ENCODE data around the gene SIVA1.

Gene SIVA1, protein sequence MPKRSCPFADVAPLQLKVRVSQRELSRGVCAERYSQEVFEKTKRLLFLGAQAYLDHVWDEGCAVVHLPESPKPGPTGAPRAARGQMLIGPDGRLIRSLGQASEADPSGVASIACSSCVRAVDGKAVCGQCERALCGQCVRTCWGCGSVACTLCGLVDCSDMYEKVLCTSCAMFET

GRCh38 chr14:104752735-104753527 lies at the start of gene SIVA1:
Gene SIVA1, plus strand, starts transcription at chr14:104753147. Its CDS starts 55 bp downstream, at chr14:104753202.
- DNase-seq, result peak; percentile 98

DNA sequence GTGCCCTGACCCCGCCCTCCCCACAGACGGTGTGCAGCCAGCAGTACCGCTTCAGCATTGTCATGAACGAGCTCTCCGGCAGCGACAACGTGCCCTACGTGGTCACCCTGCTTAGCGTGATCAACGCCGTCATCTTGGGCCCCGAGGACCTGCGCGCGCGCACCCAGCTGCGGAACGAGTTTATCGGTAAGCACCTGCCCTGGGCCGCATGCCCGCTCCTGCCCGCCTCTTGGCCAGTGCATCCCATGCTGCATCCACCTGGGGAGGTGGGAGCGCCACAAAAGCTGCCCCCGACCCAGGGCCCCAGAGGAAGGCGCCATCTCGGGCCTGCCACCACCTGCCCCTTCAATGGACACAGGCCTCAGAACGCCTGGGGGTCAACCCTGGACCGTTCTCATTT lies 49.7 kb upstream of the SIVA1 start:
- DNase-seq, result no peak

DNA sequence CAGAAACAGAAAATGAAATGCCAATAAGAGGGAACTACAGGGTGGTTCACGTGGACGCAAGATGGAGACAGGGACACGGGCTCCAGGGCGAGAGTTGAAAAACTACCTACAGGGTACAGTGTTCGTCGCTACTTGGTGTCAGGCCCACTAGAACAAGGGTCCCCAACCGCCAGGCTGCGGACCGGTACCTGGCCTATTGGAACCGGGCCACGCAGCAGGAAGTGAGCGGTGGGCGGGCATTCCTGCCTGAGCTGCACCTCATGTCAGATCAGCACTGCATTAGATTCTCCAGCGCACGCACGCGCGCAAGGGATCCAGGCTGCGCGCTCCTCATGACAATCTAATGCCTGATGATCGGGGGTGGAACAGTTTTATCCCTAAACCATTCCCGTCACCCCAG lies 48.7 kb upstream of the SIVA1 start:
- no peak for DNase-seq

DNA sequence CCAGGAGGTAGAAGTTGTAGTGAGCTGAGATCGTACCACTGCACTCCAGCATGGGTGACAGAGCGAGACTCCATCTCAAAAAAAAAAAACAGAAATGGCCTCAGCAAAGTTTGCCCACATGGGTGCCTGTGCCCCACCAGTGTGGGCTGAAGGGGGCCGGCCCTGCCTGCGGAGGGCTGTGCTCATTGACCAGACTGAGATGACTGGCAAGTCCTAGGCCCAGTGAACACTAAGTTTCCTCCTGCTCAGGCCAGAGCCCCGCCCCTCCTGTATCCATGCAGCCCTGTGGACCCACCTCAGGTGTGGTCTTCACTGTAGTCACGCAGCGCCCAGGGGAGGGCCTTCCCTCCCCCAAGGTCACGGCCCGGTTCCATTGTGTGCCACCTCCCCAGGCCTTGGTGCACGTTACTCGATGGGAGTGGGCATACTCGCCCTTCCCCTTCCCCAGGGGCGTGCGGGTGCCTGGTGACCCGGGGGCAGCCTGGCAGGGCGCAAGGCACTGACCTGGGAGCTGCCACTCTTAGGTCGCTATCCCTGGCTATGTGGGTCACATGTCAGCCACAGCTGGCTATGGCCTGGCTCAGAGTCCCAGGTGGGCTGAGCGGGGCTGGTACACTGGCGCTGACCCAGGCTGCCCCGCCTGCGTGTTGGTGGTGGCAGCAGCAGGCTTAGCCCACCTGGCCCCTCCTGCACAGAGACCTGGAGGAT lies 47.5 kb upstream of the SIVA1 start:
- DNase-seq, result no peak

- DNase-seq, result no peak
Observed at GRCh38 chr14:104706733-104707607, 46.0 kb upstream of the SIVA1 start.

GRCh38 chr14:104707608-104708595 lies 45.0 kb upstream of the SIVA1 start:
- no peak for DNase-seq

DNA sequence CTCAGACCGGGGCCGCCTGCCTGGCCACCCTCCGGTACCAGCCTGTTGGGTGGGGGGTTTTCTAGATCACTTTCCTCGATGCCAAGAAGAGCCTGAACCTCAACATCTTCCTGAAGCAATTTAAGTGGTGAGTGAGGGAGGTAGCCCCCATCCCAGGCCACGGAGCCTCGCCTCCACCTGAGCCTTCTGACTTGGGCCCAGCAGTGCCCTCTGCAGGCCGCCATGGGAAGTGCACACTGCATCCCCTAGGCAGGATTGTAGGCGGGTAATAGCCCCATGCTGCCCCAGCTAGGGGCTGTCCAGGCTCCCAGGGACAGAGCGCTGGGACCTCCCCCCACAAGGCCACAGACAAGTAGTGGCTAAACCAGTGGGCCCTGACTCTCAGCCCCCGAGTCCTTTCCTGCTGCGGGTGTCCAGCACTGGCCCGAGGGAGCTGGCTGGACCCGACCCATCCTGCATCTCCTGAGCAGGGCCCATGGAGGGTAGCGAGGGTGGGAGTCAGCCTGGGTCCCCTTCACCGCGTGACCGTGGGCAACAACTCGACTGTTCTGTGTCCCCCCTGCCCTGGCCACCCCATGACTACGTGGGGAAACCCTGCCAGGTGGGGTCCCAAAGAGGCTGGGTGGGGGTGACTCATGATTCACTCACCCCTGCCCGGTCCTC lies 44.2 kb upstream of the SIVA1 start:
- peak; percentile 61 for DNase-seq

DNA sequence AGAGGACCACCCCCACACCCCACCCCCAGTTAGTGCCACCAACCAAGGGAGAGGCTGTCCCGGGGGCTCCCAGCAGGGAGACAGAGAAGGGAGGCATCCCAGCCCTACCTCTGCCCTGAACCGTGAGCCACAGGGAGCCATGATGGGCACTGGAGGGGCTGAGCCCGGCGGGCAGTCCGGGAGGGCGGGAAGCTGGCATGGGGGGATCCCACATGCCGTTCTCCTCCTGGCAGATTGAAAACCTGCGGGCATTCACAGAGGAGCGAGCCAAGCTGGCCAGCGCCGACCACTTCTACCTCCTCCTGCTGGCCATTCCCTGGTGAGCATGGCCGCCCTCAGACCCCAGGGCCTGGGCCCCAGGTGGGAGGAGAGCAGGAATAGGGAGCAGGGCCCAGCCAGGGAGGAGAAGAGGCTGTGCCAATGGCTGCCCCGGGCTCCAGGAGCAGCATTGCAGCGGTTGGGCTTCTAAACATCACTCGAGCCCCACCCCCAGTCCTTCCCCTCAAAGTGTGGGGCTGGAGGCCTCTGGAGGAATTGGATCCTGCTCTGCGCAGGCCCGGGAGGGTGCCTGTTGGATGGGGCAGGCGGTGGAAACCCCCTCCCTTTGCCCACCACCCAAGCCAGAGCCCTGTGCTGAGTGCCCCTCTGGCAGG lies 43.4 kb upstream of the SIVA1 start:
- DNase-seq, result no peak

DNA sequence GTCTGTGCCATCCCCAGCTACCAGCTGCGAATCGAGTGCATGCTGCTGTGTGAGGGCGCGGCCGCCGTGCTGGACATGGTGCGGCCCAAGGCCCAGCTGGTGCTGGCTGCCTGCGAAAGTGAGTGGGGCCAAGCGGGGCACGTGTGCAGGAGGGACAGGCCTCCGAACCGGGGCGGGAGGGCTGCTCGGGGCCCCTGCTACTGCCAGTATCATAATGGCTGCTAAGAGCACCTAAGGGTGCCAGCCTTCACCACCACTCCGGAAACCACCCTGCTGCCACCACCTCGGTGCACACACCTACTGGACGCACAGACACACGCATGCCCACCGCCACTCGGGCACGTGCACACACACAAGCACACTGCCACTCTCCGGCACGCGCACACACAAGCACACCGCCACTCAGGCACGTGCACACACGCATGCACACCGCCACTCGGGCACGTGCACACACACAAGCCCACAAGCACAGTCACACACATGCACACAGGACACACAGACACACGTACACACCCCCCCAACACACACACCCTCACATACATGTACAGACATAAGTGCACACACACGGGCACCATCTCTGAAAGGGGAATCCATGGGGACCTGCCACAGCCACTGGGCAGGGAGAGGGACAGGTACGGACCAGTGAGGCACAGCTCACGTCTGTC lies 42.7 kb upstream of the SIVA1 start:
- DNase-seq, result no peak

DNA sequence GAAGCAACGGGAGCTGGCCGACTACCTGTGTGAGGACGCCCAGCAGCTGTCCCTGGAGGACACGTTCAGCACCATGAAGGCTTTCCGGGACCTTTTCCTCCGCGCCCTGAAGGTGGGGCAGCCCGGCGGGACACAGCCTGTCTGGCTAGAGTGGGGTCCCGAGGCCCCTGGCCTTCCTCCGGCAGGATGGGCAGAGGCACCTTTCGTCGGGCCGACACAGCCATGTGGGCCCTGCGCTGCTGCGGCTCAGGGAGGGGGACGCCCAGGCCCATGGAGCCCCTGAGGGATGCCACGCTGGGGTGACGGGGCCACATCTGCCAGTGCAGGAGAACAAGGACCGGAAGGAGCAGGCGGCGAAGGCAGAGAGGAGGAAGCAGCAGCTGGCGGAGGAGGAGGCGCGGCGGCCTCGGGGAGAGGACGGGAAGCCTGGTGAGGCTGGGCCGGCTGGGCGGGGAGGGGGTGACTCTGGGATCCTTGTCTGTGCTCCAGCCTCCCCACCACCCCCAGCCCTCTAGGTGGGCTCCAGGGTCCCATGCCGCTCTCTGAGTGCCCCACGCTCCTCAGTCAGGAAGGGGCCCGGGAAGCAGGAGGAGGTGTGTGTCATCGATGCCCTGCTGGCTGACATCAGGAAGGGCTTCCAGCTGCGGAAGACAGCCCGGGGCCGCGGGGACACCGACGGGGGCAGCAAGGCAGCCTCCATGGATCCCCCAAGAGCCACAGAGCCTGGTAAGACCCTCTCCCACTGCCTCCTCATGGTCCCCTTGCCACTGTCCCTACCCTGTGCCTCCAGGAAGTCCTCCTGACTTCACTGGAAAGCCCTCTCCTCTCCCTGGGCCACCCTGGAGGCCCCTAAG lies 39.8 kb upstream of the SIVA1 start:
- no peak for DNase-seq

DNA sequence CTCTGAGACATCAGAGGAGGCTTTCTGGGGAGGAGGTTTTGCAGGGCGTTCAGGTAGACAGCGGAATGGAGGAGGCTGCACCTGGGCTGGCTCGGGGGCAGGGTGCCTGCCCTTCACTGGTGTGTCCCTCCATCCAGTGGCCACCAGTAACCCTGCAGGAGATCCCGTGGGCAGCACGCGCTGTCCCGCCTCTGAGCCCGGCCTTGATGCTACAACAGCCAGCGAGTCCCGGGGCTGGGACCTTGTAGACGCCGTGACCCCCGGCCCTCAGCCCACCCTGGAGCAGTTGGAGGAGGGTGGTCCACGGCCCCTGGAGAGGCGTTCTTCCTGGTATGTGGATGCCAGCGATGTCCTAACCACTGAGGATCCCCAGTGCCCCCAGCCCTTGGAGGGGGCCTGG lies 38.9 kb upstream of the SIVA1 start:
- no peak for DNase-seq

DNA sequence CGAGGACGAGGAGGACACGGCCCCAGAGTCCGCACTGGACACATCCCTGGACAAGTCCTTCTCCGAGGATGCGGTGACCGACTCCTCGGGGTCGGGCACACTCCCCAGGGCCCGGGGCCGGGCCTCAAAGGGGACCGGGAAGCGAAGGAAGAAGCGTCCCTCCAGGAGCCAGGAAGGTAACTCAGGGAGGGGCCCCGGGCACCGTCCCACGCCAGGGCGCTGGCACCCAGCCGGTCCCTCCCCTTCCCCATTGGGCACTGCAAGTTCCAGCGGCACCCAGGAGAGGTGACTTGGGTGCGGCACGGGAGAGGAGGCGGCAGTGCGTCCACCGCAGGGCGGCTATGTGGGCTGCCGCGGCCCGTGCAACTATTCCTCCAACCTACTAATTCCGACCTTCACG lies 38.3 kb upstream of the SIVA1 start:
- DNase-seq, result no peak

- no peak for DNase-seq
Observed at GRCh38 chr14:104715416-104715815, 37.5 kb upstream of the SIVA1 start.

DNA sequence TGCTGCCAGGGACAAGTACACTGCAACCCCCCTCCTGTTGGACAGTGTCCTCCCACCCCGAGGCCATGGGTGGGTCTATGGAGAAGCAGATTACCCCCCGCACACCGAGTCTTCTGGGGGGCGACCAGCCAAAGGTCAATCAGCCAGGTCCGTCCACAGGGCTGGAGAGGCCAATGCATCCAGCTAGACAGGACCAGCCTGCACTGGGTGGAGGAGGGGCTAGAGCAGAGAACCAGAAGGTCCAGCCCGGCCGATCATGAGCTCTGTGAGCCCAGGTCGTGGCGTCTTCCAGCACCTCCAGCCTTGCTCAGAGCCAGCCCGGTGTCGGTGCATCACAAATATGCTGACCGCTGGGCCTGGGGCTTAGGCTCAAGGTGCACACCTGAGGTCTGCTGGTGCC lies 37.1 kb upstream of the SIVA1 start:
- DNase-seq, result no peak

- no peak for DNase-seq
Observed at GRCh38 chr14:104717137-104717536, 35.8 kb upstream of the SIVA1 start.

DNA sequence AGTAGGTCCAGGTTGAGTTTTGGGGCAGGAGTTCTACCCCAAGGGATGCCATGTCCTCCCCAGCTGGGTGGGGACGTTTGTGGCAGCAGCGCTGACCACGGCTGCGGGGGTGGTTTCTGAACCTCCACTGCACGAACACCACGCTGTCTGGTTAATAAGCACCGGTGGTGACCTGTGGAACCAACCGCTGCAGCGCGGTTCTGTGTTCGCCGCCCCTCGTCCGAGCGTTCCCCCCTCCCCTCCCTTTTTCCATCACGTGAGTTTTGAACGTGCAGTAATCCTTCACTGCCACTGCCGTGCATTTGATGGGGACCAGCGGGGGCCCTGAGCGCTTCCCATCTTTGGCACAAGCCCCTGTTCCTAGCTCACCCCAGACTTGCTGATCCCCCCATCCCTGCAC lies 35.3 kb upstream of the SIVA1 start:
- no peak for DNase-seq

GRCh38 chr14:104718147-104718546 lies 34.8 kb upstream of the SIVA1 start:
- no peak for DNase-seq

- DNase-seq, result no peak
Observed at GRCh38 chr14:104718871-104719270, 34.1 kb upstream of the SIVA1 start.

DNA sequence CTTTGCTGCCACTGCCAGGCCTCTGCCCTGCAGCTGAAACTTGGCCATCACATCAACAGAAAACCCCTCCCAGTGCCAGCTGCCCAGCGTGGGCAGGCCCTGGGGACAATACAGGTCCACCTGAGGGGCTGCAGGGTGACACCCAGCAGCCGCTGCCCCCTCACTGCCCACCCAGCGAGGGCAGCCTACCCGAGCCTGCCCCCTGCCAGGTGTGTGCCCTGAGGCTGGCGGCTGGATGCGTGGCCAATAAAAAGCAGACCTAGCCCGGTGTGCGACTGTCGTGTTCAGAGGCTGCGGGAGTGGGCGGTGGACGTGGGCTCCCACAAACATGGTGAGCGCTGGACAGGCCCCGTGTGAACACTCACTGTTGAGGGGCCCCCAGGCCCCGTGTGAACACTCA lies 33.6 kb upstream of the SIVA1 start:
- no peak for DNase-seq

All from NCI-H510A treated with DMSO at 0.1 percent for 48 hours (cell line).